ENCODE results near the gene EXOC1L.

DNA sequence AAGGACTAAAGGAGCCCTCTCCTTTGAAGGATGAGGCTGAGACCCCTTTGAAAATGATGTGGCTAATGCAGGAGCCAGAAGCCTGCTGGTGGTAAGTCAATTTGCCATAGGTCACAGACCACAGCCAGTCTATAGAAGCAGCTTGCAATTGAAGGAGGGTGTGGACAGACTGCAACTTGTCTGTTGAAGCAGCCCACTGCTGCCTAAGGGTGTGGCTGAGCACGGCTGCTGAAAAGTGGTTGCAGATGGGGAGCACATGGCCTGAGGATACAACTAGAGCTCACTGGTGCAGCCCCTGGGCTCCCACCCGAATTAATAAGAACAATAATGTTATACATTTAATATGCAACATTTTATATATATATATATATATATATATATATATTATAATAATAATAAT lies 11.4 kb upstream of the EXOC1L start:
- no peak for TF ChIP-seq JUN (IDR thresholded peaks at IDR 0.05)
- TF ChIP-seq, protein P1, sequence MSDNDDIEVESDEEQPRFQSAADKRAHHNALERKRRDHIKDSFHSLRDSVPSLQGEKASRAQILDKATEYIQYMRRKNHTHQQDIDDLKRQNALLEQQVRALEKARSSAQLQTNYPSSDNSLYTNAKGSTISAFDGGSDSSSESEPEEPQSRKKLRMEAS (IDR thresholded peaks at IDR 0.05), result no peak
- no peak for TF ChIP-seq ZC3H11A (IDR thresholded peaks at IDR 0.05)
- TF ChIP-seq, protein P2, sequence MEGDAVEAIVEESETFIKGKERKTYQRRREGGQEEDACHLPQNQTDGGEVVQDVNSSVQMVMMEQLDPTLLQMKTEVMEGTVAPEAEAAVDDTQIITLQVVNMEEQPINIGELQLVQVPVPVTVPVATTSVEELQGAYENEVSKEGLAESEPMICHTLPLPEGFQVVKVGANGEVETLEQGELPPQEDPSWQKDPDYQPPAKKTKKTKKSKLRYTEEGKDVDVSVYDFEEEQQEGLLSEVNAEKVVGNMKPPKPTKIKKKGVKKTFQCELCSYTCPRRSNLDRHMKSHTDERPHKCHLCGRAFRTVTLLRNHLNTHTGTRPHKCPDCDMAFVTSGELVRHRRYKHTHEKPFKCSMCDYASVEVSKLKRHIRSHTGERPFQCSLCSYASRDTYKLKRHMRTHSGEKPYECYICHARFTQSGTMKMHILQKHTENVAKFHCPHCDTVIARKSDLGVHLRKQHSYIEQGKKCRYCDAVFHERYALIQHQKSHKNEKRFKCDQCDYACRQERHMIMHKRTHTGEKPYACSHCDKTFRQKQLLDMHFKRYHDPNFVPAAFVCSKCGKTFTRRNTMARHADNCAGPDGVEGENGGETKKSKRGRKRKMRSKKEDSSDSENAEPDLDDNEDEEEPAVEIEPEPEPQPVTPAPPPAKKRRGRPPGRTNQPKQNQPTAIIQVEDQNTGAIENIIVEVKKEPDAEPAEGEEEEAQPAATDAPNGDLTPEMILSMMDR (IDR thresholded peaks at IDR 0.05), result no peak
- TF ChIP-seq, protein P3, sequence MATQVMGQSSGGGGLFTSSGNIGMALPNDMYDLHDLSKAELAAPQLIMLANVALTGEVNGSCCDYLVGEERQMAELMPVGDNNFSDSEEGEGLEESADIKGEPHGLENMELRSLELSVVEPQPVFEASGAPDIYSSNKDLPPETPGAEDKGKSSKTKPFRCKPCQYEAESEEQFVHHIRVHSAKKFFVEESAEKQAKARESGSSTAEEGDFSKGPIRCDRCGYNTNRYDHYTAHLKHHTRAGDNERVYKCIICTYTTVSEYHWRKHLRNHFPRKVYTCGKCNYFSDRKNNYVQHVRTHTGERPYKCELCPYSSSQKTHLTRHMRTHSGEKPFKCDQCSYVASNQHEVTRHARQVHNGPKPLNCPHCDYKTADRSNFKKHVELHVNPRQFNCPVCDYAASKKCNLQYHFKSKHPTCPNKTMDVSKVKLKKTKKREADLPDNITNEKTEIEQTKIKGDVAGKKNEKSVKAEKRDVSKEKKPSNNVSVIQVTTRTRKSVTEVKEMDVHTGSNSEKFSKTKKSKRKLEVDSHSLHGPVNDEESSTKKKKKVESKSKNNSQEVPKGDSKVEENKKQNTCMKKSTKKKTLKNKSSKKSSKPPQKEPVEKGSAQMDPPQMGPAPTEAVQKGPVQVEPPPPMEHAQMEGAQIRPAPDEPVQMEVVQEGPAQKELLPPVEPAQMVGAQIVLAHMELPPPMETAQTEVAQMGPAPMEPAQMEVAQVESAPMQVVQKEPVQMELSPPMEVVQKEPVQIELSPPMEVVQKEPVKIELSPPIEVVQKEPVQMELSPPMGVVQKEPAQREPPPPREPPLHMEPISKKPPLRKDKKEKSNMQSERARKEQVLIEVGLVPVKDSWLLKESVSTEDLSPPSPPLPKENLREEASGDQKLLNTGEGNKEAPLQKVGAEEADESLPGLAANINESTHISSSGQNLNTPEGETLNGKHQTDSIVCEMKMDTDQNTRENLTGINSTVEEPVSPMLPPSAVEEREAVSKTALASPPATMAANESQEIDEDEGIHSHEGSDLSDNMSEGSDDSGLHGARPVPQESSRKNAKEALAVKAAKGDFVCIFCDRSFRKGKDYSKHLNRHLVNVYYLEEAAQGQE (IDR thresholded peaks at IDR 0.05), result no peak

Measured in A549 (cell line).